Measurements from ENCODE around the gene IGLL1.
"Not testable (repeated sequence)": the region's sequence is repeated elsewhere in the genome, so short reads cannot be mapped to it uniquely, and the experiment has no call there.

Gene IGLL1

DNA sequence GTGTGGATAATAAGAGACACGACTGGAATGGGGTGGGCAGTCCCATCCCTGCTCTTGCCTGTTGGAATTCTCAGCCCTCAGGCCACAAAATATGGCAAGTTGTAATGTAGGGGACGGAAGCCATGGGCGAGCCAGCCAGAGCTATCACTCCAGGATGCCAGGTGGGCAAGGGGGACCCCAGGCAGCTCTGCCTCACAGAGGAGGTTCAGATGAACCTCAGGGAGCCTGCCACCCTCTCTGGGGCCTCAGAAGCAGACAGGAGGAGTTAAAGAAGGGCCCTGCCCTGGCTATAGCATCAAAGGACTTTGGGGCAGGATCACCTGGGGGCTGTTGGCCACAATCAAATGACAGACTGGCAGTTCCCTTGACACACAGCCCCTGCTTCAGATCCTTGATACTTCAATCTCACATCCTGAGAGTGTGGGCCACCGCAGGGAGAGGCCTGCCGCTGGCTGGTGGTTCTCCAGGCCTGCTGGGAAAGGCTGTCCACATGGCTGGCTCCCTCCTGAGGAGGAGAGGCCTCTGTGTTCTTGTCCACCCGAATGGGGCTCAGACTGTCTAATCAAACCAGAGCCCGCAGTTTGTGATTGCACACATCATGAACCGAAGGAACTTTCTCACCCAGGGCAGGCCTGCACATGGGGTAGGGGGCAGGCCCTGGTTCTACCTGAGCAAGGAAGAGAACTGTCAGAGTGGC is 31.4 kb downstream of the IGLL1 start:
- no peaks in the 10 kb centered on the region for H3K27me3 Mint-ChIP-seq (ENCODE audit: low read depth)
- H3K4me1 Mint-ChIP-seq (ENCODE audit: low read depth) = no peaks in the 10 kb centered on the region
- H3K9me3 Mint-ChIP-seq = peaks cover 8% of the 10 kb centered on the region
- H3K4me3 Mint-ChIP-seq = no peak overlapping the region
- H3K27ac Mint-ChIP-seq = no peak overlapping the region
- DNase-seq (ENCODE audit: low spot score) = no peak
- no peaks in the 10 kb centered on the region for H3K36me3 Mint-ChIP-seq (ENCODE audit: low read depth)

DNA sequence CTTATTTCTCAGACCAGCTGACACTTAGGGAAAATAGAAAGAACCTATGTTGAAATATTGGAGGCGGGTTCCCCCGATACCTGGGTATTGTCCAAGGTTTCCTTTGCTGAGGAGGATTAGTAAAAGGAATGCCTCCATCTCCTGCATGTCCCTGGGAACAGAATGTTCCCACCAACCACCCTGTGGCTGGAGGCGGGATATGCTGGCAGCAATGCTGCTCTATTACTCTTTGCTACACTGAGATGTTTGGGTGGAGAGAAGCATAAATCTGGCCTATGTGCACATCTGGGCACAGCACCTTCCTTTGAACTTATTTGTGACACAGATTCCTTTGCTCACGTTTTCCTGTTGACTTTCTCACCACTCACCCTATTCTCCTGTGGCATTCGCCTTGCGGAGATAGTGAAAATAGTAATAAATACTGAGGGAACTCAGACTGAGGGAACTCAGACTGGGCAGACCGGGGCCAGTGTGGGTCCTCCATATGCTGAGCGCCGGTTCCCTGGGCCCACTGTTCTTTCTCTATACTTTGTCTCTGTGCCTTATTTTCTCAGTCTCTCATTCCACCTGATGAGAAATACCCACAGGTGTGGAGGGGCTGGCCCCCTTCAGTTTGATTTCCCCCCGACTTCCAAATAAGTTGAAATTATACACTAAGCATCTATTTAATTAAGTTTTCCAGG is 32.1 kb downstream of the IGLL1 start:
- Mint-ChIP-seq H3K4me1 (ENCODE audit: low read depth) (no peaks in the 10 kb centered on the region), H3K27ac (no peak overlapping the region), H3K4me3 (no peak overlapping the region), H3K36me3 (ENCODE audit: low read depth) (no peaks in the 10 kb centered on the region), H3K9me3 (peaks cover 8% of the 10 kb centered on the region), H3K27me3 (ENCODE audit: low read depth) (no peaks in the 10 kb centered on the region)
- DNase-seq (ENCODE audit: low spot score) = no peak

DNA sequence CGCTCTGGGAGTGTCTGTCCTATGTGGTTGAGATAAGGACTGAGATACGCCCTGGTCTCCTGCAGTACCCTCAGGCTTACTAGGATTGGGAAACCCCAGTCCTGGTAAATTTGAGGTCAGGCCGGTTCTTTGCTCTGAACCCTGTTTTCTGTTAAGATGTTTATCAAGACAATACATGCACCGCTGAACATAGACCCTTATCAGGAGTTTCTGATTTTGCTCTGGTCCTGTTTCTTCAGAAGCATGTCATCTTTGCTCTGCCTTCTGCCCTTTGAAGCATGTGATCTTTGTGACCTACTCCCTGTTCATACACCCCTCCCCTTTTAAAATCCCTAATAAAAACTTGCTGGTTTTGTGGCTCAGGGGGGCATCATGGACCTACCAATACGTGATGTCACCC is 32.7 kb downstream of the IGLL1 start:
- H3K4me1 Mint-ChIP-seq (ENCODE audit: low read depth); H3K27me3 Mint-ChIP-seq (ENCODE audit: low read depth); H3K36me3 Mint-ChIP-seq (ENCODE audit: low read depth); DNase-seq (ENCODE audit: low spot score); H3K9me3 Mint-ChIP-seq; H3K4me3 Mint-ChIP-seq; H3K27ac Mint-ChIP-seq: not testable (repeated sequence)

DNA sequence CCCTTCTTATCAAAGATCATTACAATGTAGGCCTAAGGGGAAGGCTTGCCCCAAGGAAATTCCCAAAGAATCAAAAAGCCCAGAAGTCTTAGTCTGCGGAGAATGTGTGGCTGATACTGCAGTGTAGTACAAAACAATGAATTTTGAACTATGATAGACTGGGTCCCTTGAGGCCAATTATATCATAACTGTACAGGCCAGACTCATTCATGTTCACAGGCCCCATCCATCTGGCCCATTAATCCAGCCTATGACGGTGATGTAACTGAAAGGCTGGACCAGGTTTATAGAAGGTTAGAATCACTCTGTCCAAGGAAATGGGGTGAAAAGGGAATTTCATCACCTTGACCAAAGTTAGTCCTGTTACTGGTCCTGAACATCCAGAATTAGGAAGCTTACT is 35.2 kb downstream of the IGLL1 start:
- no peak overlapping the region for H3K4me3 Mint-ChIP-seq
- DNase-seq (ENCODE audit: low spot score) = no peak
- no peaks in the 10 kb centered on the region for H3K27me3 Mint-ChIP-seq (ENCODE audit: low read depth)
- no peak overlapping the region for H3K27ac Mint-ChIP-seq
- peaks cover 8% of the 10 kb centered on the region for H3K9me3 Mint-ChIP-seq
- H3K36me3 Mint-ChIP-seq (ENCODE audit: low read depth) = no peaks in the 10 kb centered on the region
- H3K4me1 Mint-ChIP-seq (ENCODE audit: low read depth) = no peaks in the 10 kb centered on the region

DNA sequence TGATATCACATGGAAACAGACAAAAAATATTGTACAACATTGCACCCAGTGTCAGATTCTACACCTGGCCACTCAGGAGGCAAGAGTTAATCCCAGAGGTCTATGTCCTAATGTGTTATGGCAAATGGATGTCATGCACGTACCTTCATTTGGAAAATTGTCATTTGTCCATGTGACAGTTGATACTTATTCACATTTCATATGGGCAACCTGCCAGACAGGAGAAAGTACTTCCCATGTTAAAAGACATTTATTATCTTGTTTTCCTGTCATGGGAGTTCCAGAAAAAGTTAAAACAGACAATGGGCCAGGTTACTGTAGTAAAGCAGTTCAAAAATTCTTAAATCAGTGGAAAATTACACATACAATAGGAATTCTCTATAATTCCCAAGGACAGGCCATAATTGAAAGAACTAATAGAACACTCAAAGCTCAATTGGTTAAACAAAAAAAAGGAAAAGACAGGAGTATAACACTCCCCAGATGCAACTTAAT is 36.5 kb downstream of the IGLL1 start:
- H3K4me1 Mint-ChIP-seq (ENCODE audit: low read depth); DNase-seq (ENCODE audit: low spot score); H3K27ac Mint-ChIP-seq; H3K9me3 Mint-ChIP-seq; H3K4me3 Mint-ChIP-seq; H3K27me3 Mint-ChIP-seq (ENCODE audit: low read depth); H3K36me3 Mint-ChIP-seq (ENCODE audit: low read depth): not testable (repeated sequence)

DNA sequence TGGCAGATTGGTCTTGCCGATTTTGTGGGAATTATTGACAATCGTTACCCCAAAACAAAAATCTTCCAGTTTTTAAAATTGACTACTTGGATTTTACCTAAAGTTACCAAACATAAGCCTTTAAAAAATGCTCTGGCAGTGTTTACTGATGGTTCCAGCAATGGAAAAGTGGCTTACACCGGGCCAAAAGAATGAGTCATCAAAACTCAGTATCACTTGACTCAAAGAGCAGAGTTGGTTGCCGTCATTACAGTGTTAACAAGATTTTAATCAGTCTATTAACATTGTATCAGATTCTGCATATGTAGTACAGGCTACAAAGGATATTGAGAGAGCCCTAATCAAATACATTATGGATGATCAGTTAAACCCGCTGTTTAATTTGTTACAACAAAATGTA is 37.2 kb downstream of the IGLL1 start:
- Mint-ChIP-seq H3K9me3 (peaks cover 6% of the 10 kb centered on the region), H3K36me3 (ENCODE audit: low read depth) (no peaks in the 10 kb centered on the region)
- no peak for DNase-seq (ENCODE audit: low spot score)

DNA sequence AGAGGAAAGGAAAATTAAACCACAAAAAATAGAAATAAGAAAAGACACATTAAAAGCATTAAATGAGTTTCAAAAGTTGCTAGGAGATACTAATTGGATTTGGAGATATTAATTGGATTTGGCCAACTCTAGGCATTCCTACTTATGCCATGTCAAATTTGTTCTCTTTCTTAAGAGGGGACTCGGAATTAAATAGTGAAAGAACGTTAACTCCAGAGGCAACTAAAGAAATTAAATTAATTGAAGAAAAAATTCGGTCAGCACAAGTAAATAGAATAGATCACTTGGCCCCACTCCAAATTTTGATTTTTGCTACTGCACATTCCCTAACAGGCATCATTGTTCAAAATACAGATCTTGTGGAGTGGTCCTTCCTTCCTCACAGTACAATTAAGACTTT is 37.7 kb downstream of the IGLL1 start:
- peaks cover 15% of the 10 kb centered on the region for H3K27me3 Mint-ChIP-seq (ENCODE audit: low read depth)
- not testable (repeated sequence) for H3K27ac Mint-ChIP-seq; H3K4me3 Mint-ChIP-seq; H3K9me3 Mint-ChIP-seq; H3K4me1 Mint-ChIP-seq (ENCODE audit: low read depth); DNase-seq (ENCODE audit: low spot score); H3K36me3 Mint-ChIP-seq (ENCODE audit: low read depth)

More for the DNA sequence above, 37.2 kb downstream of the IGLL1 start:
- Mint-ChIP-seq H3K27me3 (ENCODE audit: low read depth) (peaks cover 13% of the 10 kb centered on the region), H3K27ac (no peak overlapping the region), H3K4me1 (ENCODE audit: low read depth) (peaks cover 9% of the 10 kb centered on the region), H3K4me3 (no peak overlapping the region)

DNA sequence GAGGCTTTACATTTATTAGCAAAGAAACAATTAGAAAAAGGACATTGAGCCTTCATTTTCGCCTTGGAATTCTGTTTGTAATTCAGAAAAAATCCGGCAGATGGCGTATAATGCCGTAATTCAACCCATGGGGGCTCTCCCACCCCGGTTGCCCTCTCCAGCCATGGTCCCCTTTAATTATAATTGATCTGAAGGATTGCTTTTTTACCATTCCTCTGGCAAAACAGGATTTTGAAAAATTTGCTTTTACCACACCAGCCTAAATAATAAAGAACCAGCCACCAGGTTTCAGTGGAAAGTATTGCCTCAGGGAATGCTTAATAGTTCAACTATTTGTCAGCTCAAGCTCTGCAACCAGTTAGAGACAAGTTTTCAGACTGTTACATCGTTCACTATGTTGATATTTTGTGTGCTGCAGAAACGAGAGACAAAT is 38.2 kb downstream of the IGLL1 start:
- not testable (repeated sequence) for H3K4me3 Mint-ChIP-seq; DNase-seq (ENCODE audit: low spot score); H3K4me1 Mint-ChIP-seq (ENCODE audit: low read depth); H3K9me3 Mint-ChIP-seq; H3K36me3 Mint-ChIP-seq (ENCODE audit: low read depth); H3K27ac Mint-ChIP-seq
- peaks cover 15% of the 10 kb centered on the region for H3K27me3 Mint-ChIP-seq (ENCODE audit: low read depth)

DNA sequence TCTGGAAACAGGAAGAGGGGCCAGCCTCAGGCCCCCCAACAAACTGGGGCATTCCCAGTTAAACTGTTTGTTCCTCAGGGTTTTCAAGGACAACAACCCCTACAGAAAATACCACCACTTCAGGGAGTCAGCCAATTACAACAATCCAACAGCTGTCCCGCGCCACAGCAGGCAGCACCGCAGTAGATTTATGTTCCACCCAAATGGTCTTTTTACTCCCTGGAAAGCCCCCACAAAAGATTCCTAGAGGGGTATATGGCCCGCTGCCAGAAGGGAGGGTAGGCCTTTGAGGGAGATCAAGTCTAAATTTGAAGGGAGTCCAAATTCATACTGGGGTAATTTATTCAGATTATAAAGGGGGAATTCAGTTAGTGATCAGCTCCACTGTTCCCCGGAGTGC is 39.3 kb downstream of the IGLL1 start:
- H3K36me3 Mint-ChIP-seq (ENCODE audit: low read depth); H3K27ac Mint-ChIP-seq; H3K9me3 Mint-ChIP-seq; H3K4me1 Mint-ChIP-seq (ENCODE audit: low read depth); DNase-seq (ENCODE audit: low spot score); H3K4me3 Mint-ChIP-seq: not testable (repeated sequence)
- H3K27me3 Mint-ChIP-seq (ENCODE audit: low read depth) = peaks cover 15% of the 10 kb centered on the region

DNA sequence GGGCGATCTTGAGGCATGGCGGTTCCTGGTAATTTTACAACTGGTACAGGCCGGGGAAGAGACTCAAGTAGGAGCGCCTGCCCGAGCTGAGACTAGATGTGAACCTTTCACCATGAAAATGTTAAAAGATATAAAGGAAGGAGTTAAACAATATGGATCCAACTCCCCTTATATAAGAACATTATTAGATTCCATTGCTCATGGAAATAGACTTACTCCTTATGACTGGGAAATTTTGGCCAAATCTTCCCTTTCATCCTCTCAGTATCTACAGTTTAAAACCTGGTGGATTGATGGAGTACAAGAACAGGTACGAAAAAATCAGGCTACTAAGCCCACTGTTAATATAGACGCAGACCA is 40.3 kb downstream of the IGLL1 start:
- not testable (repeated sequence) for H3K27ac Mint-ChIP-seq; H3K4me1 Mint-ChIP-seq (ENCODE audit: low read depth); DNase-seq (ENCODE audit: low spot score); H3K9me3 Mint-ChIP-seq; H3K36me3 Mint-ChIP-seq (ENCODE audit: low read depth); H3K4me3 Mint-ChIP-seq
- peaks cover 15% of the 10 kb centered on the region for H3K27me3 Mint-ChIP-seq (ENCODE audit: low read depth)

DNA sequence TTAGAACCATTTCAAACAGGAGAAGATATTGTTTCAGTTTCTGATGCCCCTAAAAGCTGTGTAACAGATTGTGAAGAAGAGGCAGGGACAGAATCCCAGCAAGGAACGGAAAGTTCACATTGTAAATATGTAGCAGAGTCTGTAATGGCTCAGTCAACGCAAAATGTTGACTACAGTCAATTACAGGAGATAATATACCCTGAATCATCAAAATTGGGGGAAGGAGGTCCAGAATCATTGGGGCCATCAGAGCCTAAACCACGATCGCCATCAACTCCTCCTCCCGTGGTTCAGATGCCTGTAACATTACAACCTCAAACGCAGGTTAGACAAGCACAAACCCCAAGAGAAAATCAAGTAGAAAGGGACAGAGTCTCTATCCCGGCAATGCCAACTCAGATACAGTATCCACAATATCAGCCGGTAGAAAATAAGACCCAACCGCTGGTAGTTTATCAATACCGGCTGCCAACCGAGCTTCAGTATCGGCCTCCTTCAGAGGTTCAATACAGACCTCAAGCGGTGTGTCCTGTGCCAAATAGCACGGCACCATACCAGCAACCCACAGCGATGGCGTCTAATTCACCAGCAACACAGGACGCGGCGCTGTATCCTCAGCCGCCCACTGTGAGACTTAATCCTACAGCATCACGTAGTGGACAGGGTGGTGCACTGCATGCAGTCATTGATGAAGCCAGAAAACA is 40.8 kb downstream of the IGLL1 start:
- Mint-ChIP-seq H3K9me3 (no peaks in the 10 kb centered on the region), H3K4me1 (ENCODE audit: low read depth) (peaks cover 9% of the 10 kb centered on the region), H3K27ac (no peak overlapping the region), H3K36me3 (ENCODE audit: low read depth) (no peaks in the 10 kb centered on the region), H3K27me3 (ENCODE audit: low read depth) (peaks cover 15% of the 10 kb centered on the region), H3K4me3 (peak overlapping the region; percentile 58)
- DNase-seq (ENCODE audit: low spot score) = peak; percentile 74

DNA sequence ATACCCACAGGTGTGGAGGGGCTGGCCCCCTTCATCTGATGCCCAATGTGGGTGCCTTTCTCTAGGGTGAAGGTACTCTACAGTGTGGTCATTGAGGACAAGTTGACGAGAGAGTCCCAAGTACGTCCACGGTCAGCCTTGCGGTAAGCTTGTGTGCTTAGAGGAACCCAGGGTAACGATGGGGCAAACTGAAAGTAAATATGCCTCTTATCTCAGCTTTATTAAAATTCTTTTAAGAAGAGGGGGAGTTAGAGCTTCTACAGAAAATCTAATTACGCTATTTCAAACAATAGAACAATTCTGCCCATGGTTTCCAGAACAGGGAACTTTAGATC is 41.4 kb downstream of the IGLL1 start:
- H3K36me3 Mint-ChIP-seq (ENCODE audit: low read depth); H3K4me1 Mint-ChIP-seq (ENCODE audit: low read depth); DNase-seq (ENCODE audit: low spot score); H3K27ac Mint-ChIP-seq; H3K4me3 Mint-ChIP-seq; H3K9me3 Mint-ChIP-seq: not testable (repeated sequence)
- peaks cover 15% of the 10 kb centered on the region for H3K27me3 Mint-ChIP-seq (ENCODE audit: low read depth)

DNA sequence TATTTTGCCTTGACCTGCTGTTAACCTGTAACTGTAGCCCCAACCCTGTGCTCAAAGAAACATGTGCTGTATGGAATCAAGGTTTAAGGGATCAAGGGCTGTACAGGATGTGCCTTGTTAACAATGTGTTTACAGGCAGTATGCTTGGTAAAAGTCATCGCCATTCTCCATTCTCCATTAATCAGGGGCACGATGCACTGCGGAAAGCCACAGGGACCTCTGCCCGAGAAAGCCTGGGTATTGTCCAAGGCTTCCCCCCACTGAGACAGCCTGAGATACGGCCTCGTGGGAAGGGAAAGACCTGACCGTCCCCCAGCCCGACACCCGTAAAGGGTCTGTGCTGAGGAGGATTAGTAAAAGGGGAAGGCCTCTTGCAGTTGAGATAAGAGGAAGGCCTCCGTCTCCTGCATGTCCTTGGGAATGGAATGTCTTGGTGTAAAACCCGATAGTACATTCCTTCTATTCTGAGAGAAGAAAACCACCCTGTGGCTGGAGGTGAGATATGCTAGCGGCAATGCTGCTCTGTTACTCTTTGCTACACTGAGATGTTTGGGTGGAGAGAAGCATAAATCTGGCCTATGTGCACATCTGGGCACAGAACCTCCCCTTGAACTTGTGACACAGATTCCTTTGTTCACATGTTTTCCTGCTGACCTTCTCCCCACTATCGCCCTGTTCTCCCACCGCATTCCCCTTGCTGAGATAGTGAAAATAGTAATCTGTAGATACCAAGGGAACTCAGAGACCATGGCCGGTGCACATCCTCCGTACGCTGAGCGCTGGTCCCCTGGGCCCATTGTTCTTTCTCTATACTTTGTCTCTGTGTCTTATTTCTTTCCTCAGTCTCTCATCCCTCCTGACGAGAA is 42.0 kb downstream of the IGLL1 start:
- not testable (repeated sequence) for H3K36me3 Mint-ChIP-seq (ENCODE audit: low read depth); DNase-seq (ENCODE audit: low spot score); H3K4me3 Mint-ChIP-seq

DNA sequence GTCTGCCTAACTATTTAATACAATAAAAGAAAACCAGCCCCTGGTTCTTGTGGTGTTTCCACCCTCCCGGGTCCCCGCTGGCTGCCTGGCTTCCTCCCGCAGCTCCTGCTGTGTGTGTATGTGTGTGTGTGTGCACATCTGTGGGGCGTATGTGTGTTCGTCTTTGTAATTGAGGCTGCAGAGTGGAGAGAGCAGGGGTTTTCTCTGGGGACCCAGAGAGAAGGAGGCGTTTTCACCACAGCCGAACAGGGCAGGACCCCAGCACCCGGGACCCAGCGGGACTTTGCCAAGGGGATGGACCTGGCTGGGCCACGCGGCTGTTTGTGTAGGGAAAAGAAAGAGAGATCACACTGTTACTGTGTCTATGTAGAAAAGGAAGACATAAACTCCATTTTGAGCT is 42.7 kb downstream of the IGLL1 start:
- Mint-ChIP-seq H3K4me3 (no peak overlapping the region), H3K36me3 (ENCODE audit: low read depth) (no peaks in the 10 kb centered on the region), H3K4me1 (ENCODE audit: low read depth) (peaks cover 9% of the 10 kb centered on the region), H3K27me3 (ENCODE audit: low read depth) (peaks cover 19% of the 10 kb centered on the region), H3K27ac (no peak overlapping the region), H3K9me3 (no peaks in the 10 kb centered on the region)
- DNase-seq (ENCODE audit: low spot score) = no peak

More for the DNA sequence above, 42.0 kb downstream of the IGLL1 start:
- H3K27me3 Mint-ChIP-seq (ENCODE audit: low read depth) = peaks cover 19% of the 10 kb centered on the region
- H3K4me1 Mint-ChIP-seq (ENCODE audit: low read depth); H3K9me3 Mint-ChIP-seq; H3K27ac Mint-ChIP-seq: not testable (repeated sequence)
